GM19463 (cell line): Measurements from ENCODE around the gene DOCK2.
A peak's percentile ranks its signal among the peaks of the same experiment; 100 is the strongest.

Experiments
- ATAC-seq: cut with Tn5 transposase; IDR thresholded peaks from one replicate; pipeline ENCODE4 v1.9.1; 2021; ENCODE audit warnings: mild to moderate bottlenecking, moderate library complexity; ENCODE audit not compliant: unreplicated experiment

Gene DOCK2

DNA sequence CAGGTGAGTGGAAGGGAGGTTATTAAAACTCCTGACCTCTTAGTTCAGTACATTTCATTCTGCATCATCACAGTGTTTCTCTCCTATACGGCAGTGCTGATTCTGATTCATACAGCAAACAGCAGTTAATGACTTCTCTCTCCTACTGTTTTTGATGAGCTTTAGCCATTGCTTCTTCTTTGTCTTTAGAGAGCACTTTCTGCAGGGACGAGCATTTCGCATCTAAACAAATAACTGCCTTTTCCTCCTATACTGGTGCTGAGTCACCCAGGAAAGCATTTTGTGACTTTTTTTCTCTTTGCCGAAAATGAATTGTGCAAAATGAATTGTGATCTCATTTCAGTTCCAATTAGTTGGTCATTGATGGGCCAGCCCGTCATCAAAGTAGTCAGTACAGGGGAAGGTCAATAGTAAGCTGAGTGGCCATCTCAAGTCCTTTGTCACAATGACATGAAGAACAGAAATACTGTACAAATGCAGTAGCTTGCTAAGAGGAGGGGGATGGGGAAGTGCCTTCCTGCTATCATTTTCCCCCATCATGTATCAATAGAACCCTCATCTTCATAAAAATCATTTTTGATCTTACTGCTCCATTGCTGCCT is 244.7 kb downstream of the DOCK2 start:
- no peak for ATAC-seq

DNA sequence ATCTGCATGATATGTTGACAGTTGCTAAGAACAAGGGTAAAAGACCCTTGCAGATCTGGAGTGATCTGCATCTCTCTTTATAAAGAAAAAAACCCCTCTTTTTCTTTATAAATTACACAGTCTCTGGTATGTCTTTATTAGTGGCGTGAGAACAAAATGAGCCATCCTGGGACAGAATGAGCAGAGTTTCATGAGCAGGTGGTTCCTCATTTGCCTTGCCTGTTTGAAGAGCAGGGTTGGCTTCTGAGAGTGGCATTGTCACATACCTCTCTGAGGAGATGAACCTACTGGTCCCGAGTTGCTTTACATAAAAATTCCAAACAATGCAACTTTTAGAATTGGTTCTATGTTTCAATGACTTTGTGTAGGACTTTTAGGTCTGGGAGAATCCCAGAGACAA is 249.0 kb downstream of the DOCK2 start:
- ATAC-seq = no peak

DNA sequence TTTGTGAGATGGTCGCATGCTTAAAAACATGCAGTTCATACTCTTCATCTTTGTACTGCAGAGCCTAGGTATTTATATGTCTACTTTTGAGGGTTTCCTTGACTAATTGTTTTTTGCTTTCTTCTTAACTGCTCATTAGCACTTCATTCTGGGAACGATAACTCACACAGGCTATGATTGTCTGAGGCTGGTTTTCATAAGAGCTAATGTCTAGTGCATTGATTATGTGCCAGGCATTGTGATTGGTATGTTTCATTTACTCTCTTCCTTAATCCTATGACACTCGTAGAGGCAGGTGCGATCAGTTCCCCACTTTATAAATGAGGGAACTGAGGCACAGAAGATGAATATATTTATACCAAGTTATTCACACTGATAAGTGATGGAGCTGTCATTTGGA is 249.6 kb downstream of the DOCK2 start:
- no peak for ATAC-seq

GRCh38 chr5:169889572-169889971 is 252.5 kb downstream of the DOCK2 start:
- no peak for ATAC-seq

GRCh38 chr5:169893010-169893409 is 255.9 kb downstream of the DOCK2 start:
- no peak for ATAC-seq

- no peak for ATAC-seq
Measured at GRCh38 chr5:169893571-169893970, 256.5 kb downstream of the DOCK2 start.

DNA sequence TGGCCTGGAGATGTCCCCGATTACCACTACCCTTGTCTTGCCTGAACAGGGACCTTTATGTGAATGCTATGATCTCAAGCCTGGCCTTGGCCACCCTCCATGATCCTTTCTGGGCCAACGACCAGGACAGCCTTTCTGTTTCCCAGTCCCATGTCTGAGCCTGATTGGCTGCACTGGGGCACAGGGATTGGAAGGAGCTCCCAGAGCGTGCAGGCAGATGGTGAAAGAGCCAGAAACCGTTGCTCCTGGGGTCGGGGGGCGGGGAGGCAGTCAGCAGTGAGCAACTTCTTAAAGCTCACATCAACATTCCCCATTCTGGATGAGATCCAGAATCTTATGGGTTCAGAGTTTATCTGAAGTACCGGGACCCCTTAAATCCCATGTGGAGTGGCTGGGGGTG is 258.9 kb downstream of the DOCK2 start:
- ATAC-seq = no peak

- ATAC-seq = no peak
Measured at GRCh38 chr5:169897481-169897880, 260.4 kb downstream of the DOCK2 start.

GRCh38 chr5:169901896-169902295 is 264.8 kb downstream of the DOCK2 start:
- ATAC-seq = peak; percentile 78

GRCh38 chr5:169904059-169904458 is 267.0 kb downstream of the DOCK2 start:
- ATAC-seq = no peak

DNA sequence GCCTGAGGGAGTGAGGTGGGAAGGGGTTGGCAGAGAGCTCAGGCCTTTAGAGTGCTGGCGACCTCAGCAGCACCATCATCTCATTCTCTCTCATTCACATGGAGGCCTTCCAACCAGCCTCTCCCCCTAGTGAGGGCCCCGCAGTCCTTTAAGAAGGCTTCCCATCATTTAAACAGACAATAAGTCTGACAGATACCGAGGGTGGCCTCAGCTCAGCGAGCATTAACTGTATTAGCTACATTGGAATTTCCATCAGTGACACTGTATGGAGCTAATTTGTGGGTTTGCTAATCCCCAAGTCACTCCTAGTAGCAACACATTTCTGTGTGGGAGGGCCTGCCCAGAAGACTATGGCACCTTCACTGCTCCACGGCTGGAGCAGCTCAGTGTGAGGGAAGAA is 267.4 kb downstream of the DOCK2 start:
- ATAC-seq = no peak

GRCh38 chr5:169905017-169905416 is 267.9 kb downstream of the DOCK2 start:
- no peak for ATAC-seq

DNA sequence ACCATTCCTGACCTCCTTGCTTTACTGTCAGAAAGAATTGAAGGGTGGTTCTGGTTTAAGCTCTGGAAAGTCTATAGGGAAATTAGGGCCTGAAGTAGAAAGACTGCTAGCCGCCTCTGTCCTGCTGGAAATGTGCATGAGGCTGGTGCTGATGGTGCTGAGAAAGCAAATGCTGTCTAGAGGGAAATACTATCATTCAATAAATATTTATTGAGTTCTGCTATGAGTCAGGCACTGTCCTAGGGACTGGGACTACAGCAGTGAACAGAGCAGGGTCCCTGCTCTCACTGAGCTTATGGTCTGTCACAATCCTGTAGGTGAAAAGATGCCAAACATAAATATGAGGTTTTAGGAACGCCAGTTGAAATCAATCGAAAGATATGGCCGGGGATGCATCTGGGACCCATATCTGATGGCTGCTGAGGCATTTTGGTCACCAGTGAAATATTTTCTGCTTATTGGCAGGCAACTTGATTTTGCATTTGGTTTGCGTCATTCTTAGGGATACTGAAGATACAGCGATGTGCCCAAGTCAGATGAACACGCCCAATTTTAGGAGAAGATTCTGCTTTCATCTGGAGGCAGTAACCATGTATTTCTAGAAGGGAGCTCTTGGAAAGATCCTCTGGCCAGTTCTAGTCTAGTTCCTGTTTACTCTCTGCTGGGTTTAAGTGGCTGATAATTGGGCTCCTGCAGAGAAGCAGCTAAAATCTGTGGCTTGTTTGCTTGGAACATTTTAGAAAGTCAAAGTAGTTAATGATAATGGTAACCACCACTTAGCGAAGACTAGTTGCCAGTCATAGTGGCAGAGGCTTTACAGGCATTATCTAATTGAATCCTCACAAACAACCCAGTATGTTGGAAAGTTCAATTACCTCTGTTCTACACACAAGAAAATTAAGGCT is 269.9 kb downstream of the DOCK2 start:
- no peak for ATAC-seq

DNA sequence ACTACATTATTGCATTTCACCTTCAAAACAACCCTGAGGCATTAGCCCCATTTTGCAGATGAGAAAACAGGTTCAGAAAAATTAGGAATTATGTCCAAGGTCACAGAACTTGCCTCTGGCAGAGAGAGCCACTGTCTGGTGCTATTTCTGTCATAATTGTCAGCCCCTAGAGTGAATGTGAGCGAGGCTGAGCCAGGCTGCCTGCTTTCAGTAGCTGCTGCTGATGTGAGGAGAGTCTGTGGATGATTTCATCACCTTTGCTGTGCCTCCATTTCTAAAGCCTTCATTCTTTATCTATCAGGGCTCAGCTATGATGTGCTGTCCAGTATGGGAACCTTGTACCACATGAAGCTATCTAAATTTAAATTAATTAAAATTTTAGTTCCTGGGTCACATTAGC is 271.8 kb downstream of the DOCK2 start:
- ATAC-seq = no peak

DNA sequence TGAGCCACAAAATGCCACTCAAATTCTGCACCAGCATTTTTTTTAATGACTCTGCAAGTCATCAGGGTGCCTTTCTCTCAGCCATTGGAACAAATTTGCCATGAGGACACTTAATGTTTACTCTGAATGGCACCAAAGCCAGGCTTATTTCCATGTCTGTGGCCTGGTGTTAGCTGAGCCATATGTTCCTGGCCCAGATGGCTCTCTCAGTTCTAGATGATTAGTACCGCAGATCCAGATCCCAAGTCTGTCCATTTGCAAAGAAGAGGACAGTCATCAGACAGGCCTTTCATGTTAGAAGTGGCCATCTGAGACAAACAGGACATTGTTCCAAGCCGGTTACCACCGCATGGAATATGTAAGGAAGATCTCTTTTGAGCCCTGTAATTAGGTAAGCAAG is 272.9 kb downstream of the DOCK2 start:
- ATAC-seq = no peak

DNA sequence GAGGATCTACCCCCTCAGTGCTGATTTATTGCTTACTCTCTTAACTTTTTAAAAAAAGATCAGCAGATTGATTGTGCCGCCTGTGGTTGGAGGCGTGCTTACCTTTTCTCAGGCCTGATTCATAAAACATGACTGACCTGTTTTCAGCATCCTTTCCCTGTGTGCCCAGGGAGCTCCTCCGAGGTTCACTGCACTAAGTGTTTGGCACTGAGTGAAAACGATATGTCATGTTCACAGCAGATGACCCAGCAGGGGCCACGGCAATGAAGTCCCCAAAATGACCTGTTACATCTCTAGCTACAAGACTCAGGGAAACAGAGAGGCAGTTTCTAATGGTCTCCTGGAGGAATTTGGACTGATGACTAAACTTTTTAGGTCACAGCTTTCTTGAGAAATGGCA is 273.3 kb downstream of the DOCK2 start:
- no peak for ATAC-seq

DNA sequence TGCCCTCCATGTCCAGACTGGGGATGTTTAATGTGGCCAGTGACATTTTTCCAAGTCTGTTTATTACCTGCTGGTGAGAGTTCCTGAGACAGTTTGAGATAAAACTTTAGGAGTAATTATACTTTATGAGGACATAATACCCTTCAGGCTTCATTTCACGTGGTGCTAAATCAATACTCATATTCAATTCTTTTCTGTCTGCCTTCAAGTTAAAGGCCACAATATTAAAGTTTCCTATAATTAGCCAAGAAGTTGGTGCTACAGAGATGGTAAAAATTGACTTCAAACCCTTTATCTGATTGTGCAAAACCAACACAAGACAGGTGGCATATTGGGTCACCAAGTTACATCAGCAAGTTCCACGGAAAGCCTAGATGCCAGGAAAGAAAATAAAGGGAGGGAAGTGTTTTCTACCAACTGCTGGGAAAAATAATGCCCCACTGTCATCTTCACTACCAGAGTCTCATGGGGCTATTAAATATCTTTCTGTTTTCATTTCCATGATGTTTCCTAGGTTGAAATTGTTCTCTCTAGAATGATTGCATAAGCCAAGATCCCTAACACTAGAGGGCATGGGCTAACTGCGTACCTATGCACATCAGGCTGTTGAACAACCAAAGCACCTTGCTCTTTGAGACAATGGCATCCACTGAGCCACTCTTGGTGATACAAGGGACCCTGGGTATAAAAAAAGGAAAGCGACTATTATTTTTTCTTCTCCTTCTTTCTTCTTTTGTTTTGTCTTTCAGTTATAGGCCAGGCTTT is 274.6 kb downstream of the DOCK2 start:
- no peak for ATAC-seq

DNA sequence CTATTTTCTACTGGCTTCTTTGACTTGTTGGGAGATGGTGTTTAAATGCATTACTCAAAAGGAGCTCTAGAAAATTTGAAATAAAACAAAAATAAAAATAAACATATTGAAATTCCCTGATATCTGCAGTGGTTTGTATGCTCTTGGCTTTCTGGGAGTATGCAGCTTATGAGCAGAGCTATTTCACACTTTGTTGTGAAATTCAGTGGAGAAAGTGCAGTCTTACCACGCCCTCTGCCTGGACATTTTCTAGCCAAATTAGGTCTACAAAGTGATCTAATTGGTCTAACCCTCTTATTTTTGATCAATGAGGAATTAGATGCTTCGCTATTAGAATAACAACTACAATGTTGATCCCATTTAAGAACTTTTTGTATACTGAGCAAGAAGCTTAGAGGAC is 276.4 kb downstream of the DOCK2 start:
- ATAC-seq = no peak

- no peak for ATAC-seq
Measured at GRCh38 chr5:169914766-169915165, 277.7 kb downstream of the DOCK2 start.

GRCh38 chr5:169917500-169917899 is 280.4 kb downstream of the DOCK2 start:
- no peak for ATAC-seq

DNA sequence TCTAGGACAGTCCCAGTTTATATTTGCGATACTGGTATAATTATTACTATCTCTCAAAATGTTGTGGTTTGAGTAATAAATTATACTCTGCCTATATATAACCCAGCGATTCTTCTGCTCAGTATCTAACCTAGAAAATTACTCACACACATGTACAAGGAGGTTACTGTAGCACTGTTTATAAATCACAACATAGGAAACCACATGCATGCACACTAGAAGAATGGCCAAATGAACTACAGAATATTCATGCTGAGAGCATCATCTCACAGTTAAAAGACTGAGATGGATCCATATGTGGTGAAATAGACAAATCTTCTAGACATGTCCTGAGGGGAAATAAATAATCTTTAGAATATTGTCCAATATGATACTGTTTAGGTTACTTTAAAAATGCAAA is 281.2 kb downstream of the DOCK2 start:
- no peak for ATAC-seq

DNA sequence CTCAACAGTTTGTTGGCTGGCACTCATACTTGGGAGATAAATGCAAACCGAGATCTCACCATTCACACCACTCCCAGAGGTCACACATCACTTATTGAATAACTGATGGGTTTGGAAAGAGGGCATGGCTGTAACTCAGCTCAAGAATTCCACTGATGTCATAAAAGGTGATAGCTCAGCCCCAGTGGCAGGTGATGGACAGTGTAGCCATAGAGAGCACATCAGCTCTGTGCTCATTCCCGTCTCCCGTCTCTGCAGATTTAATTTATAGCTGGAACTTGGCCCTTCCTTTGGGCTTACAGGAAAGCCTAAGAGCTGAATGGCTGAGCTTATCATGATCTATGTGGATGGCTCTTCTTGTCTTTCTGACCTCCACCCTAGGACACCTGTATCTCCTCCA is 283.4 kb downstream of the DOCK2 start:
- no peak for ATAC-seq
